ENCODE data around the gene ALDH3A1.

GRCh38 chr17:19750020-19750572 lies 2.0 kb upstream of the ALDH3A1 start:
- TF ChIP-seq POLR2A (IDR thresholded peaks at IDR 0.05; ENCODE audit: low read depth, low read length) (no peak), POLR2AphosphoS5 (IDR thresholded peaks at IDR 0.05; ENCODE audit: low read depth, low read length) (no peak)
